Measurements from ENCODE around the gene PCBP3.
"Not testable (repeated sequence)": the region's sequence is repeated elsewhere in the genome, so short reads cannot be mapped to it uniquely, and the experiment has no call there.

The PCBP3 gene

DNA sequence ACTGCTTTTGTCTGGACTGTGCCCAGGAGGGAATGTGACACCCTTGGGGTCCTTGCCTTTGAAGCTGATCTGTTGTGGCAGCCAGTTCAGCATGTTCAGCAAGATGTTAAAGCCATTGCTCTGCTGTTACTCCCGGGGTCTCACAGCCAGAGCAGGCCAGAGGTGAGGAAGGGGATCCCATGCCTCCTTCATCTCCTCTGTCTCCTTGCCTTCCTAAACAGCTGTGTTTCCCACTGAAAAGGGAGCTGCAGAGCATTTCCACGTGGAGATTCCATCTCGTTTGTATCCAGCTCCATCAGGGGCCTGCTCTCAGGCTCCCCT is 202.2 kb downstream of the PCBP3 start:
- DNase-seq (ENCODE audit: low read depth): no peak

- no peak for DNase-seq (ENCODE audit: low read depth)
Measured at GRCh38 chr21:45846373-45847160, 203.0 kb downstream of the PCBP3 start.

- DNase-seq (ENCODE audit: low read depth): peak; percentile 11
Measured at GRCh38 chr21:45847870-45848269, 204.3 kb downstream of the PCBP3 start.

DNA sequence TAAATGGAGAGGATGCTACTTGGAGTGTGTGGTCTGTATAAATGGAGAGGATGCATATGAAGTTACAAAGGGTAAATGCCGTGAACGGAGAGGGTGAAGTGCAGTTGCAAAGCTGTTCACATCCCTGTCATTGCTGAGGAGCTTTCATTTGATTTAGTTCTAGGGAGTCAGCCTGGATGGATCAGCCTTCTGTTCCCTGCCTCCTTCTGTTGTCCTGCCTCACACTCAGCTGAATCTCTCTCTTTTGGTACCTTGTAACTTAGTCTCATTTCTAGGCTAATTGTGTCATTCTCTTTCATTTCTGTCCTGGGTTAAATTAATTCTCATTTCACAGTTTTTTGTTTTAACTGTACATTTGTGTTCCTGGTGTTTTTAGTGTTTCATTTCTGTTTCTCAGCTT is 204.8 kb downstream of the PCBP3 start:
- DNase-seq (ENCODE audit: low read depth): no peak

DNA sequence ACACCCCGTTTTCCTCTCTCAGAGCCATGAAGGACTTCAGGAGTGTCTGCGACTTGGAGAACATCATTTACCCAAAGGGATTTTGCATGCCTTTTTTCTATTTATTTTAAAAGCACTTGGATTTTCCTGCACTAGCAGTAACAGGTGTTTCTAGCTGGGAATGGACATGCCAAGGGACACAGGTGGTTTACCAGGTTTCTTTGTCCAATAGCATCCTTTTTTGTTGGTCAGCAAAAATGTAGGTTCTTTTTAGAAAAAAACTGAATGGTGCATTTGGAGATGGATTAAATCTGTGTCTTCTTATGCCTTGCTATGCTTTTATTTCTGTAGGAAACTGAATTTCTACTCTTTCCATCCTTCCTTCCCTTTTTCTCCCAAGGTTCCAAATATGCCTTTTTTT is 205.3 kb downstream of the PCBP3 start:
- no peak for DNase-seq (ENCODE audit: low read depth)

DNA sequence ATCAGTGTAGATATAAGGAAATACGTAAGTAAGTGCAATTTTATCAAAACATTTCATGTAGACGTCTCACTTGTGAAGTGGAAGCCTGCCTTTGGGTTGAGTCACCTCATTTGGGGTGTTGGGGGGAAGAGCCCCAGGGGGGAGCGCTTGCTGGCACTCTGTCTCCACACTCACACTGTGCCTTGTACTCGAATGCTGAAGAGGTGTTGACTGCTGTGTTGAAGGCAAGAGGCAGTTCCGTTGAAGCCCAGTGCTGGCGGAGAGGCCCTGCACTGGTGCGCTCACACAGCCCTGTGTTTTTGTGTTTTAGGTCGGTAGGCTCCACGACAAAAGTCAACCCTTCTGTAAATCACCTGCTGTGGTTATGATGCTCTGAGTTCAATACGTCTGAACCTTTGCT is 206.1 kb downstream of the PCBP3 start:
- no peak for DNase-seq (ENCODE audit: low read depth)

GRCh38 chr21:45850181-45850580 is 206.7 kb downstream of the PCBP3 start:
- DNase-seq (ENCODE audit: low read depth): no peak

GRCh38 chr21:45852386-45852785 is 208.9 kb downstream of the PCBP3 start:
- DNase-seq (ENCODE audit: low read depth): not testable (repeated sequence)

- DNase-seq (ENCODE audit: low read depth): no peak
Measured at GRCh38 chr21:45852886-45853400, 209.4 kb downstream of the PCBP3 start.

GRCh38 chr21:45853703-45854342 is 210.3 kb downstream of the PCBP3 start:
- no peak for DNase-seq (ENCODE audit: low read depth)

GRCh38 chr21:45854690-45855247 is 211.2 kb downstream of the PCBP3 start:
- no peak for DNase-seq (ENCODE audit: low read depth)

- DNase-seq (ENCODE audit: low read depth): no peak
Measured at GRCh38 chr21:45855248-45855811, 211.8 kb downstream of the PCBP3 start.

DNA sequence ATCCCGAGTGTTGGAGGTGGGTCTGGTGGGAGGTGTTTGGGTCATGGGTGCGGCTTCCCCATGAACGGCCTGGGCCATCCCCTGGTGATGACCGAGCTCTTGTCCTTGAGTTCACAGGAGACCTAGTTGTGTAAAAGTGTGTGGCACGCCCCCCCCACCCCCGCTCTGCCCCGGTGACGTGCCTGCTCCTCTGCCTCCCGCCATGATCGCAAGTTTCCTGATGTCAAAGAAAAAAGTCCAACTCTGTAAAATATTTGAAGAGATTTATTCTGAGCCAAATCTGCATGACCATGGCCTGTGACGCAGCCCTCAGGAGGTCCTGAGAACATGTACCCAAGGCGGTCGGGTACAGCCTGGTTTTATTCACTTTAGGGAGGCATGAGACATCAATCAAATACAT is 212.9 kb downstream of the PCBP3 start:
- no peak for DNase-seq (ENCODE audit: low read depth)

- no peak for DNase-seq (ENCODE audit: low read depth)
Measured at GRCh38 chr21:45856906-45857305, 213.4 kb downstream of the PCBP3 start.

- no peak for DNase-seq (ENCODE audit: low read depth)
Measured at GRCh38 chr21:45857761-45858160, 214.2 kb downstream of the PCBP3 start.

DNA sequence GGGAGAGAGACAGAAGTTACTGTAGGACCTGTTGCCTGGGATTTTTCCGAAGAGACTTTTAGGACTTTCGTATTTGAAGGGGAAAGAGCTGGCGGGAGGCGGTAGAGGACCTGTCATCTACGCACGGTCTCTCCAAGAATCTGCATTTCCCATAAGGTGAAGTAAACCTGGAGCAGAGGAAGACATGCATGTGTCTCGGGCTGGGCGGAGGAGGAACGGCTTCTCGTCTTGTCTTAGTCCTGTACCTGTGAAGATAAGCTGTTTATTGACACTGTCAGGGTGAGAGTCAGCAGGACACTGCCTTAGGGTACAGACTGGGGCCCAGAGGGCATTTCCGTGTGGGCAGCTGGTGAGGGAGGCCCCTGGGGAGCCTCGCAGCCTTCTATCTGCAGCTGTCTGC is 214.7 kb downstream of the PCBP3 start:
- no peak for DNase-seq (ENCODE audit: low read depth)

GRCh38 chr21:45859041-45859761 is 215.7 kb downstream of the PCBP3 start:
- no peak for DNase-seq (ENCODE audit: low read depth)

DNA sequence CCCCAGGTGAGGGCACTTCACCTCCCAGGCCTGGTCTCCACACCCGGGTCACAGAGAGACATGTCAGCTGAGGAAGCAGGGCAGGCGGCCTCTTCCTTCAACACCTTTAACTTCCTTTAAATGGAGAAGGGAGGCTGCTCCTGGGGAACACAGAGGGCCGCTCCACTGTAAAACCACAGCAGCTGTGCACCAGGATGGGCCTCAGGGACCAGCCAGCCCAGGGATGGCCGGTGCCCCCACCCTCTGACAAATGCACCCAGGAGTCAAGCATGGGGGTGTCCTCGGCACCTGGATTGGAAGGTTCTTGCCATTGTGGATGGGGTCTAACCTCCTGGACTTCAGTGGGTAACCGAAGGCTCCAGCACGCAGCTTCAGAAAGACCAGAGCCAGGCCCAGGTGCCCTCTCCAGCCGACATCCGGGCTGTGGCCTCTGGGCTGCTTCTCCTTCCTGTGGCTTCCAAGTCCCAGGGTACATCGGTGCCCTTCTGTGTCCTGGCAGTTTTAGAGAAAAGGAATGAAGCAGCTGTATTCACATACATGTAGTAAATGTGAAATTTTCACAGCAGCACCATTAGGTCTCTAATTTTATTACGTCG is 216.3 kb downstream of the PCBP3 start:
- DNase-seq (ENCODE audit: low read depth): no peak

DNA sequence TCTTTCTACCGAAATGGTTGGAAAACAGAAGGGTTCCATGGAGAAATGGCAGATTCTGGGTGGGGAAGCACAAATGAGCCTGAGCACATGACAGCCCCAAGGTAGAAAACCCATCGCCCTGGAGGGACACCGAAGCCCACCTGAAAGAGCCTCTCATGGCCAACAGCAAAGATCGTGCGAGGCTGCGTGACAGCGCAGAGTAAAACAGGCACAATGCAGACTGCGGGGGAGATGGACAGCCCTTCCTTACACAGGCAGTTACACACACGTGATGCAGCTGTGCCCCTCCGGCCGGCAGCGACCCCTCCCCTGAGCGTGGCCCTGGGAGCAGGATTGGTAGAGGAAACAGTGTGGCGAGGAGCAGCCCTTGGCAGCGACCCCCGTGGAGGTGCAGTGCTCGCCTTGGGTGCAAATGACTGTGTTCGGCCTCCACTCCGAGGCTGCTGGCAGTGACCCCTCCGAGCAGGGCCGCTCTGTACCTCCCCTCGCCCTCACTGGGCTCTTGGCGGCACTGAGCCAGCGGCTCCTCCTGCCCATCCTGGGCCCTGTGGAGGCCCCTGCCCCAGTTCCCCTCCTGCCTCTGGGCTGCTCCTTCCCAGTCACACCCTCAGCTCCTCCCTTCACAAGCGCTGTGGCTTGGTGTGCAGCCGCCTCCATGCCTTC is 217.1 kb downstream of the PCBP3 start:
- DNase-seq (ENCODE audit: low read depth): no peak

GRCh38 chr21:45861156-45861870 is 217.8 kb downstream of the PCBP3 start:
- DNase-seq (ENCODE audit: low read depth): no peak

Measured in ELR (cell line).